Measurements from ENCODE around the gene BRAT1.

The BRAT1 gene

DNA sequence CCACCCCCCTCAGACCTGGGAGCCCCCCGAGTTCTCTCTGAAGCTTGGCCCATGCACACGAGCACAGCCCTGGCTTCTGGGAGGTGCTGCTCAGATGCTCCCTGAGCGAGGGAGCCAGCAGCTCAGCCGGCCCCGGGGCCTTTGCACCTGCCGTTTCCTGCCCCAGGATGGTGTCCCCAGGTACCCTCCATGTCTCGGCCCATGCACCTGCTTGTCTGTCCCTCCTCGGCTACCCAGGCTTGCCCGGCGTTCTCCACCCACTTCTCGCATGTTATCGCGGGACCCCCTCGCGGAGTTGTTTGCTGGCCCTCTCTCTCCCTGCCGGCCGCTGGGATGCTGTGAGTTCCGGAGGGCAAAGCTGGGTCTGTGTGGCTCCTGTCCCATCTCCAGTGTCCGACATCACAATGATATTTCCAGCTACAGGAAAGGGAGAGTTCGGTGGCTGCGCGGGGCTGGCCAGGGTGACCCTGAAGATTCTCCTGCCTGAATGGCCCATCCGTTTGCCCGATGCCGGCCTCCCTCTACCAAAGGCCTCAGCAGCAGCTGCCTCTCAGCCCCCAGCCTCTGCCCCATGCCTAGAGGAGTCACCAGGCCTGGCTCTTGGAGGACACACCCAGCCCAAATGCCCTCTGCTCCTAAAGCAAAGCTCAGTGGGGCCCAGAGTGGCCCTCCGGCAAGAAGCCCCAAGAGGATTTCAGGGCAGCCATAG, 48.0 kb downstream of the BRAT1 start:
- no peaks in the 10 kb centered on the region for H3K9me3 ChIP-seq (ENCODE audit: control insufficient read depth, low read length)
- 86 to 88% methylated on average over 24 to 25 of the region's 26 CpGs for WGBS, 2 experiments (ENCODE audit: insufficient coverage in 2 of 2)
- no peaks in the 10 kb centered on the region for H3K36me3 ChIP-seq (ENCODE audit: control insufficient read depth, insufficient read depth, low read length)
- H3K4me3 ChIP-seq (ENCODE audit: extremely low read depth, insufficient read depth, low read length, poor library complexity, severe bottlenecking), result no peak overlapping the region
- H3K27ac ChIP-seq (ENCODE audit: low read depth, low read length, severe bottlenecking), result no peak overlapping the region
- peaks cover 31% of the 10 kb centered on the region for H3K4me1 ChIP-seq (ENCODE audit: control insufficient read depth, insufficient read depth, low read length, poor library complexity, severe bottlenecking)

DNA sequence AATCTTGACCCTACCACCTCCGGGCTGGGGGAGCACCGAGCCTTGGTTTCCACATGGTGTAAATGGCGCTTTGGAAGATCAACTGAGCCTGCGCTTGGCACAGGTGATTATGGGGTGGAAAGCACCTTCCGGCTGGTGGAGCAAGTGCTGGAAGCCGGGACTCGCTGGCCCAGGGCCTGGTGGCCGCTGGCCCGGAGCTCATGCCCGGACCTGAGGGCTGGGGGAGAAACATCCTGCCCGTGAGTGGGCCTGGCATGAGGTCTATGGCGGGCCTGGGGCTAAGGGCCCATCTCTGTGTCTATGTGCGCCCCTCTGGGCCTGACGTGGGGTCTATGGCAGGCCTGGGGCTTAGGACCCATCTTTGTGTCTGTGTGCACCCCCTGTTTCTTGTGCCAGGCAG, 49.9 kb downstream of the BRAT1 start:
- no peaks in the 10 kb centered on the region for H3K9me3 ChIP-seq (ENCODE audit: control insufficient read depth, low read length)
- no peak overlapping the region for H3K27ac ChIP-seq (ENCODE audit: low read depth, low read length, severe bottlenecking)
- no peaks in the 10 kb centered on the region for H3K36me3 ChIP-seq (ENCODE audit: control insufficient read depth, insufficient read depth, low read length)
- no peak overlapping the region for H3K4me3 ChIP-seq (ENCODE audit: extremely low read depth, insufficient read depth, low read length, poor library complexity, severe bottlenecking)
- H3K4me1 ChIP-seq (ENCODE audit: control insufficient read depth, insufficient read depth, low read length, poor library complexity, severe bottlenecking), result peaks cover 16% of the 10 kb centered on the region
- 93 to 97% methylated on average over 13 of the region's 14 CpGs for WGBS, 2 experiments (ENCODE audit: insufficient coverage in 2 of 2)

DNA sequence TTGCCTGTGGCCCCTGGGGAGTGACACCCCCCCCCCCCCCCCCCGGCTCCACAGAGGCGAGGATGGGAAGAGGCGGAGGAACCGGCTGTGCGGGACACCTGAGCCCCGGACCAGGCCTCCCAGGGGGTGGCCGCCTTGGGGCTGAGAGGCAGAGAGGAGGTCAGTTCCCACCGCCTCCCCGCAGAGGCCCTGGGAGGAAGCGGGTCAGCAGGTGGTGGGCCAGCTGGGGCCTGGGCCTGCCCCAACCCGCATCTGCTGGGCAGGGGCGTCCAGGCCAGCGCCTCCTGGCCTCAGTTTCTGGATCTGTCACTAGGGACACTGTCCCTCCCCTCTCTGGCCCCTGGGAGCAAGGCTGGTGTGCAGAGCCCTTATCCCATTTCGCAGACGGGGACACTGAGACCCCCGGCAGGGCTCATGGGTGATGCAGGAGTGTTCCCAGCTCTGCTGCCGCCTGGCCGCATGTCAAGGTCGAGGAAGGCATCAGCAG, 50.4 kb downstream of the BRAT1 start:
- no peak overlapping the region for H3K4me3 ChIP-seq (ENCODE audit: extremely low read depth, insufficient read depth, low read length, poor library complexity, severe bottlenecking)
- WGBS, 2 experiments (ENCODE audit: insufficient coverage in 2 of 2), result 81 to 82% methylated on average over 12 to 17 of the region's 19 CpGs
- H3K4me1 ChIP-seq (ENCODE audit: control insufficient read depth, insufficient read depth, low read length, poor library complexity, severe bottlenecking), result peaks cover 16% of the 10 kb centered on the region
- no peaks in the 10 kb centered on the region for H3K36me3 ChIP-seq (ENCODE audit: control insufficient read depth, insufficient read depth, low read length)
- H3K27ac ChIP-seq (ENCODE audit: low read depth, low read length, severe bottlenecking), result no peak overlapping the region
- no peaks in the 10 kb centered on the region for H3K9me3 ChIP-seq (ENCODE audit: control insufficient read depth, low read length)

DNA sequence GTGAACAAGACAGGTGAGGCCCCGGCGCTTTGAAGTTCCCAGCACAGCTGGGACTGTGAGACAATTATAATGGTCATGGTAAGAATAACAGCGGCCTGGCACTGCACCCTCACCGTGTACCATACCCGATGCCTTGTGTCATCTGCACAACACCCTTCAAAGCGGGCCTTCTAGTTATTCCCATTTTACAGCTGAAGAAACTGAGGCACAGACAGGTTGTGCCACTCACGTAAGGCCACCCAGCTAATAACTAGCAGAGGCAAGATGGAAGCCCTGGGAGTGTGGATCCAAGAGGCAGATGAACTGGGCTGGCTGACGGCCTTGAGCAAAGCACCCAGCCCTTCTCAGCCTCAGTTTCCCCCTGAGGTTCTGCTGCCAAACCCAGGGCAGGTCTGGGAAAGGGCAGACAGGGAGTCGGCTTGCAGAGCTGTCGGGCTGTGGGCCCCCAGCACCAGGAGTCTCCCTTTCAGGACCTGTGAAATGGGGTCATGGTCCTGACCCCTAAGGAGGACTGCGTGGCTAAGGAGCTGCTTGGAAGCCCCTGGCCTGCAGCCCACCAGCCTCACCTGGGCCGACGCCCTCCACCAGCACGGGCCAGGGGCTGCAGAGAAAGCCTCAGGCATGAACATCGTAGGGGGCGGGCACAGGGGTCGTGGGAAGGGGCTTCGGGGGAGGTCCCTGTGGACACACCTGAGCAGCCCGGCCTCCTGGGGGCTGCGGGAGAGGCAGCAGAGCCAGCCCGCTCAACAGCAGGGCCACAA, 51.0 kb downstream of the BRAT1 start:
- Histone ChIP-seq H3K4me1 (ENCODE audit: control insufficient read depth, insufficient read depth, low read length, poor library complexity, severe bottlenecking) (peaks cover 13% of the 10 kb centered on the region), H3K4me3 (ENCODE audit: extremely low read depth, insufficient read depth, low read length, poor library complexity, severe bottlenecking) (no peak overlapping the region), H3K9me3 (ENCODE audit: control insufficient read depth, low read length) (no peaks in the 10 kb centered on the region), H3K36me3 (ENCODE audit: control insufficient read depth, insufficient read depth, low read length) (no peaks in the 10 kb centered on the region), H3K27ac (ENCODE audit: low read depth, low read length, severe bottlenecking) (no peak overlapping the region)
- WGBS, 2 experiments (ENCODE audit: insufficient coverage in 2 of 2), result 85 to 86% methylated on average over 17 to 21 of the region's 21 CpGs

DNA sequence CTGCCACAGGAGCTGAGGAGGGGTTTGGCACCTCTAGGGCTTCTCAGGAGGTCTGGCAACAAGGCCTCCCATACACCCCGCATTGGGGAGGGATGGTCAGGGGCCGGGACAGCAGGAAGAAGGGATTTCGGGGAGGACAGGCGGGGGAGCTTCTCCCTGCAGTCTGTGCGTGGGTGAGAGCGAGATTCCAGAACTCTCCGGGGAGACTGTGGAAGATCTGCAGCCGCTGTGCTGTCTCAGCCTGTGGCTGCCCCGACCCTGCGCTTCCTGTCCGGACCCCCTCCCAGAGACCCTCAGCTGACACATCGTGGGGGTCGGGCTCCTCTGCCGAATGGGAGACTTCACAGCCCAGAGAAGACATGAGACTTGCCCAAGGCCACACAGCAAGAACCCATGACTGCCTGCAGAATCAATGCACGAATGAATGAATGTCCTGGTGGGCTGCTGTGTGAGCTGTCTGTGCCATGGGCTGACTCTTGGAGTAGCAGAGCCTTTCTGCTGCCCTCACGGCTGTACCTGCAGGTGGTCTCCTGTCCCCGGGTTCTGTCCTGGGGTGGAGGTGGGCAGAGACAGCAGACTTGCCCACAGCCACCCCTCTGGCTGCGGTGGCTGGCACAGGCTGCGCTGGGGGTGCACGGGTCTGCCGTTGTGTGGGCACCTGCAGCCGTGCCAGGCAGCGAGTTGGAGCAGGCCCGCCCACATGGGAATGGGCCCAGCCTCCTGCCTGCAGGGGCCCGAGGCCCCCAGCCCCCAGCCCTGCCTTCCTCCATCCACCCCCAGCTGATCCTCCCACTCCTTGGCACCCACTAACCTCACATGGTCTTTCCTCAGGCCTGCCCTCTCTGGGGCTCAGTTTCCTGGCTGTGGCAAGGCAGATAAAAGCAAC, 52.0 kb downstream of the BRAT1 start:
- peaks cover 3% of the 10 kb centered on the region for H3K4me1 ChIP-seq (ENCODE audit: control insufficient read depth, insufficient read depth, low read length, poor library complexity, severe bottlenecking)
- no peaks in the 10 kb centered on the region for H3K36me3 ChIP-seq (ENCODE audit: control insufficient read depth, insufficient read depth, low read length)
- no peak overlapping the region for H3K4me3 ChIP-seq (ENCODE audit: extremely low read depth, insufficient read depth, low read length, poor library complexity, severe bottlenecking)
- 89 to 91% methylated on average over 15 to 18 of the region's 25 CpGs for WGBS, 2 experiments (ENCODE audit: insufficient coverage in 2 of 2)
- no peaks in the 10 kb centered on the region for H3K9me3 ChIP-seq (ENCODE audit: control insufficient read depth, low read length)
- H3K27ac ChIP-seq (ENCODE audit: low read depth, low read length, severe bottlenecking), result no peak overlapping the region

DNA sequence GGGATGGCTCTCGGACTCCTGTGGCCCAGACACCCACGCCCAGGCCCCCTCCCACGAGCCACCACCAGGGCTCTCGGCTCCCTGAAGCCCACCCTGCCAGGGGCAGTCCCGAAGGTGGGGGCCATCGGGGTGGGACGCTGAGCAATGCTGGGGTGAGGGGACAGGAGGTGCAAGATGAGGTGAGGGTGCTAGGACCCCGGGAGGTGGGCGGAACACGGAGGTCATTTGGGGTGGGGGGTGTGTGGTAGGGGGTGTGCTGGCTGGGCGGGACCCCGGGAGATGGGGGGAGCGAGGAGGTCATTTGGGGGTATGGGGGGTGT, 52.7 kb downstream of the BRAT1 start:
- Histone ChIP-seq H3K4me1 (ENCODE audit: control insufficient read depth, insufficient read depth, low read length, poor library complexity, severe bottlenecking) (peaks cover 6% of the 10 kb centered on the region), H3K36me3 (ENCODE audit: control insufficient read depth, insufficient read depth, low read length) (no peaks in the 10 kb centered on the region), H3K4me3 (ENCODE audit: extremely low read depth, insufficient read depth, low read length, poor library complexity, severe bottlenecking) (no peak overlapping the region), H3K27ac (ENCODE audit: low read depth, low read length, severe bottlenecking) (no peak overlapping the region), H3K9me3 (ENCODE audit: control insufficient read depth, low read length) (no peaks in the 10 kb centered on the region)
- WGBS, 2 experiments (ENCODE audit: insufficient coverage in 2 of 2), result 91 to 100% methylated on average over 2 to 7 of the region's 13 CpGs

DNA sequence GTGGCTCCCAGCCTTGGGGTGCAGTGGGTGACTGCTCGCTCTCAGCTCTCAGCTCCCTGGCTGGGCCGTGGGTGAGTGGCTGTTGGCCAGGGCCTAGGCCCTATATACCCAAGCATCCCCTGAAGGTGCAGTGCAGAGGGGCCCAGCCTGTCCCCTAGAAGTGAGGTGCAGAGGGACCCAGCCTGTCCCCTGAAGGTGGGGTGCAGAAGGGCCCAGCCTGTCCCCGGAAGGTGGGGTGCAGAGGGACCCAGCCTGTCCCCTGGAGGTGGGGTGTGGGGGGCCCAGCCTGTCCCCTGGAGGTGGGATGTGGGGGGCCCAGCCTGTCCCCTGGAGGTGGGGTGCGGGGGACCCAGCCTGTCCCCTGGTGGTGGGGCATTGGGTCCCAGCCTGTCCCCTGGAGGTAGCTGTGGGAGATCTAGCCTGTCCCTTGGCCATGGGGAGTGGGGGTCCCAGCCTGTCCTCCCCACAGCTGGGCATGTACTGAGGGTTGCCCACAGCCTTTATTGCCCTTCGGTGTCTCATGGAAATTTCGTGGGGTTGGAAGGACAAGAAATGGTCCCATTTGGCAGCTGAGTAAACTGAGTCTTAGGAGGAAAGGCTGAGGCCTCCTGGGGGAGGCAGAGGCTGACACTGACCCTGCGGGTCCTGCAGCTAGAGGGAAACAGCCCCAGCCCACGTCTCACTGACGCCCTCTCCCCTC, 53.2 kb downstream of the BRAT1 start:
- H3K9me3 ChIP-seq (ENCODE audit: control insufficient read depth, low read length), result no peaks in the 10 kb centered on the region
- peaks cover 8% of the 10 kb centered on the region for H3K4me1 ChIP-seq (ENCODE audit: control insufficient read depth, insufficient read depth, low read length, poor library complexity, severe bottlenecking)
- no peak overlapping the region for H3K4me3 ChIP-seq (ENCODE audit: extremely low read depth, insufficient read depth, low read length, poor library complexity, severe bottlenecking)
- 95 to 96% methylated on average over 7 to 8 of the region's 9 CpGs for WGBS, 2 experiments (ENCODE audit: insufficient coverage in 2 of 2)
- no peaks in the 10 kb centered on the region for H3K36me3 ChIP-seq (ENCODE audit: control insufficient read depth, insufficient read depth, low read length)
- no peak overlapping the region for H3K27ac ChIP-seq (ENCODE audit: low read depth, low read length, severe bottlenecking)

DNA sequence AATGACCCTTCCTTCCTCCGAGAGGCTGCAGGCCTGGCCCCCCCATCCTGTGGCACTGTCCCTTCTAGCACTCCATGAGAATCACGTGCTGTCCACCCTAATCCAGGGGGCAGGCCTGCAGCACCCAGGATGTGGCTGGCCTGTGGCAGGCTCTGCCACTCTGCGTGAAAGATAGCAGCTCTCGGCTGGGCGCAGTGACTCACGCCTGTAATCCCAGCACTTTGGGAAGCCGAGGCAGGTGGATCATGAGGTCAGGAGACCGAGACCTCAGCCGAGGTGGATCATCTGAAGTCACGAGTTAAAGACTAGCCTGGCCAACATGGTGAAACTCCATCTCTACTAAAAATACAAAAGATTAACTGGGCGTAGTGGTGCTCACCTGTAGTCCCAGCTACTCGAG, 54.6 kb downstream of the BRAT1 start:
- Histone ChIP-seq H3K4me3 (ENCODE audit: extremely low read depth, insufficient read depth, low read length, poor library complexity, severe bottlenecking) (no peak overlapping the region), H3K9me3 (ENCODE audit: control insufficient read depth, low read length) (no peaks in the 10 kb centered on the region), H3K27ac (ENCODE audit: low read depth, low read length, severe bottlenecking) (no peak overlapping the region), H3K36me3 (ENCODE audit: control insufficient read depth, insufficient read depth, low read length) (no peaks in the 10 kb centered on the region), H3K4me1 (ENCODE audit: control insufficient read depth, insufficient read depth, low read length, poor library complexity, severe bottlenecking) (peaks cover 9% of the 10 kb centered on the region)
- 87 to 89% methylated on average over 10 to 12 of the region's 12 CpGs for WGBS, 2 experiments (ENCODE audit: insufficient coverage in 2 of 2)

DNA sequence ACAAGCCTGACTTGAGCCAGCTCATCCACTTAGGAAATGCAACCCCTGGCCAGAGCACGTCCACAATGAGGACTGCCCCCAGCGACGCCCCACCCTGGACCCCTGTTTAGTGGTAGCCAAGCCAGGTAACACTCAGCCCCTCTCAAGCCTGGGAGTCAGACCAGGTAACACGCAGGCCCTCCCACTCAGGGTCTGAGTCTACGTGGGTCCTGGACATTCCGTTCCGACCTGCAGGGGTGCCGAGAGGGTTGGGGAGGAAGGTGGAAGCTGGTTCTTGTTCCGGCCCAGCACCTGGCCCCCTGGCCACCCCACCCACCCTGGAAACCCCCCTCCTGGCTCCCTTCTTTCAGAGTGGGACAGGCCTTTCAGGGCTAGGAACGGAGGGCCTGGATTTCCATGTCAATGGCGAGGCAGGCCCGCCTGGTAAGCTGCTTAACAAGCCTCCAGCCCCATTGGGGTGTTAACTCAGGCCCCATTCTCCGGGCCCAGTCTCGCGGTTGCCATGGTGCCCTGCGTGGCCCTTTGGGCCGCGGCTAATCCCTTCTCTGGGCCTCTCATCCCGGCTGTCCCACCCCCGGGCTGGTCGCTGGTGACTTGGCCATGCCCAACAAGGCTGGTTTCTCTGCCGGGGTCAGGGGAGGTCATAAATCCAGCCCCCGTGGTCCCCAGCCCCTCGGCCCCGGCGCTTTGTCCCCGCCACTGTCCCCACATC, 55.4 kb downstream of the BRAT1 start:
- H3K27ac ChIP-seq (ENCODE audit: low read depth, low read length, severe bottlenecking), result no peak overlapping the region

DNA sequence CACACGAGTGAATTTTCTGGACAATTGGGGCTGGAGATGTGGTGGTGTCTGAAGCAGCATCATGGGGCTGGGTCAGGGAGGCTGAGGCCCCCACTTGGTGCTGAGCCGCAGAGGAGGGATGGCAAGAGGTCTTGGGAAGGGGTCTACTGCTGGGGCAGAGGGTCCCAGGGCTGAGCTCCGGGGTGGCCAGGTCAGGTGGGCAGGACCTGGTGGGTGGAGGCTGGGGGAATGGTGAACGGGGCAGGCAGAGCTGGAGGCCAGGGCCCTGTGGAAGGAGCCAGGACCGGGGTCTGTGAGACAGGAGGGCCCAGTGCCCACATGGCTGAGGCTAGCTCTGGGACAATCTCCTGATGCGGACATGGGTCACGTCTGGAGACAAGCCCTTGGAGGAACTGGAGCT, 56.1 kb downstream of the BRAT1 start:
- WGBS, 2 experiments (ENCODE audit: insufficient coverage in 2 of 2), result 86 to 92% methylated on average over 7 of the region's 7 CpGs
- H3K4me1 ChIP-seq (ENCODE audit: control insufficient read depth, insufficient read depth, low read length, poor library complexity, severe bottlenecking), result peaks cover 12% of the 10 kb centered on the region

More for the DNA sequence above, 55.4 kb downstream of the BRAT1 start:
- WGBS, 2 experiments (ENCODE audit: insufficient coverage in 2 of 2), result 64 to 73% methylated on average over 19 to 20 of the region's 27 CpGs
- Histone ChIP-seq H3K4me3 (ENCODE audit: extremely low read depth, insufficient read depth, low read length, poor library complexity, severe bottlenecking) (no peak overlapping the region), H3K9me3 (ENCODE audit: control insufficient read depth, low read length) (no peaks in the 10 kb centered on the region), H3K4me1 (ENCODE audit: control insufficient read depth, insufficient read depth, low read length, poor library complexity, severe bottlenecking) (peaks cover 12% of the 10 kb centered on the region), H3K36me3 (ENCODE audit: control insufficient read depth, insufficient read depth, low read length) (no peaks in the 10 kb centered on the region)

More for the DNA sequence above, 56.1 kb downstream of the BRAT1 start:
- no peak overlapping the region for H3K4me3 ChIP-seq (ENCODE audit: extremely low read depth, insufficient read depth, low read length, poor library complexity, severe bottlenecking)
- no peaks in the 10 kb centered on the region for H3K9me3 ChIP-seq (ENCODE audit: control insufficient read depth, low read length)
- H3K36me3 ChIP-seq (ENCODE audit: control insufficient read depth, insufficient read depth, low read length), result no peaks in the 10 kb centered on the region
- H3K27ac ChIP-seq (ENCODE audit: low read depth, low read length, severe bottlenecking), result no peak overlapping the region

All from mesodermal cell (in vitro differentiated cells).